HEK293 (cell line): Measurements from ENCODE around the gene SH2D4B.

Experiments
- HOXA7 ChIP-seq: sonication (generic); formaldehyde crosslinking; IDR thresholded peaks from 2 replicates; pipeline ENCODE4 v1.8.1; 2022; ENCODE audit warnings: missing genetic modification reagents, borderline replicate concordance
- TCF7L2 ChIP-seq: IDR thresholded peaks from 2 replicates; pipeline ENCODE4 v1.6.1; 2011; ENCODE audit warnings: low read depth, mild to moderate bottlenecking, inconsistent platforms, low read length, moderate library complexity, borderline replicate concordance
- ZNF311 ChIP-seq: fragments of 450-650 bp; formaldehyde crosslinking; IDR thresholded peaks from 2 replicates; pipeline ENCODE4 v1.5.1; 2017; ENCODE audit warnings: missing biosample characterization, missing genetic modification characterization, borderline replicate concordance
- ZNF623 ChIP-seq: fragments of 450-650 bp; formaldehyde crosslinking; IDR thresholded peaks from 2 replicates; pipeline ENCODE4 v1.5.1; 2016; ENCODE audit warnings: missing biosample characterization, missing genetic modification characterization
- ZNF624 ChIP-seq: fragments of 450-650 bp; formaldehyde crosslinking; IDR thresholded peaks from 2 replicates; pipeline ENCODE4 v1.5.1; 2017; ENCODE audit warnings: missing biosample characterization, missing genetic modification characterization
- TF ChIP-seq, protein P1 (sequence below): fragments of 450-650 bp; formaldehyde crosslinking; IDR thresholded peaks from 2 replicates; pipeline ENCODE4 v1.5.1; 2016; ENCODE audit warnings: missing biosample characterization, missing genetic modification characterization
- TF ChIP-seq, protein P2 (sequence below): fragments of 450-650 bp; formaldehyde crosslinking; IDR thresholded peaks from 2 replicates; pipeline ENCODE4 v1.5.1; 2016; ENCODE audit warnings: missing biosample characterization, missing genetic modification characterization
- TF ChIP-seq, protein P3 (sequence below): fragments of 450-650 bp; formaldehyde crosslinking; conservative IDR thresholded peaks from 2 replicates; pipeline ENCODE4 v1.5.1; 2016; ENCODE audit warnings: low read depth, missing biosample characterization, missing genetic modification characterization

DNA sequence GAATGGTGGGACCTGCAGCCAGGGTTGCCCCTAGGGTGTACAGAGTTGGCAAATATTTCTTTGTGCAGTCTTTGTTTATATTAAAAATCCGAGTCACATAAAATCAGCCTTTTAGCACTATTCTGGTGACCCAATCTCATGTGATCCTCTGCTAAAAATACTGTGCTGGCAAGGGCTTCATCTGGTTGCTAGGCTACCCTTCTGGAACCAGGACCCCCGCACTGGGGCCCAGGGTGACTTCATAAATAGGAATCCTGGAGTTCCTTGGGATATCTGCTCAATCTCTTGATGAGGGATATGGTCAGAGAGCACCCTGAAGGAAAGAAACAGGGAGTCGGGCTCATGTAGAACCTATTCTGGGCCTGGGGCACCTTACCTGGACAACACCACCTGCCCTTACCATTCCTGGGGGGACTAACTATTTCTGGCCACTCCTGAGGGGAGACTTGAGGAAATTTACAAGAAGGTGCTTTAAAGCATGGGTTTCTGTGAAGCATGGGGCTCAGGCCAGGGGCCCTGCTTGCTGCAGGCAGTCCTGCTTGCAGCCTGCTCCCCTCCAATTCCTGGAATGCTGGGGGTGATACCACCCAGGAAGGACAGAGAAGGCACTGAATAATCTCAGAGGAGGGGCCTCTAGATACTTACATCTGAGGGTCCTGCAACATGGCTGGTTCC, 44.7 kb downstream of the SH2D4B start:
- TF ChIP-seq, protein P1, sequence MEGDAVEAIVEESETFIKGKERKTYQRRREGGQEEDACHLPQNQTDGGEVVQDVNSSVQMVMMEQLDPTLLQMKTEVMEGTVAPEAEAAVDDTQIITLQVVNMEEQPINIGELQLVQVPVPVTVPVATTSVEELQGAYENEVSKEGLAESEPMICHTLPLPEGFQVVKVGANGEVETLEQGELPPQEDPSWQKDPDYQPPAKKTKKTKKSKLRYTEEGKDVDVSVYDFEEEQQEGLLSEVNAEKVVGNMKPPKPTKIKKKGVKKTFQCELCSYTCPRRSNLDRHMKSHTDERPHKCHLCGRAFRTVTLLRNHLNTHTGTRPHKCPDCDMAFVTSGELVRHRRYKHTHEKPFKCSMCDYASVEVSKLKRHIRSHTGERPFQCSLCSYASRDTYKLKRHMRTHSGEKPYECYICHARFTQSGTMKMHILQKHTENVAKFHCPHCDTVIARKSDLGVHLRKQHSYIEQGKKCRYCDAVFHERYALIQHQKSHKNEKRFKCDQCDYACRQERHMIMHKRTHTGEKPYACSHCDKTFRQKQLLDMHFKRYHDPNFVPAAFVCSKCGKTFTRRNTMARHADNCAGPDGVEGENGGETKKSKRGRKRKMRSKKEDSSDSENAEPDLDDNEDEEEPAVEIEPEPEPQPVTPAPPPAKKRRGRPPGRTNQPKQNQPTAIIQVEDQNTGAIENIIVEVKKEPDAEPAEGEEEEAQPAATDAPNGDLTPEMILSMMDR (tag by site-specific recombination), result no peak
- TF ChIP-seq HOXA7 (CRISPR knock-in tag) (no peak), TCF7L2 (no peak), ZNF623 (no peak), ZNF624 (tag by site-specific recombination) (no peak), ZNF311 (tag by site-specific recombination) (no peak)
- TF ChIP-seq, protein P2, sequence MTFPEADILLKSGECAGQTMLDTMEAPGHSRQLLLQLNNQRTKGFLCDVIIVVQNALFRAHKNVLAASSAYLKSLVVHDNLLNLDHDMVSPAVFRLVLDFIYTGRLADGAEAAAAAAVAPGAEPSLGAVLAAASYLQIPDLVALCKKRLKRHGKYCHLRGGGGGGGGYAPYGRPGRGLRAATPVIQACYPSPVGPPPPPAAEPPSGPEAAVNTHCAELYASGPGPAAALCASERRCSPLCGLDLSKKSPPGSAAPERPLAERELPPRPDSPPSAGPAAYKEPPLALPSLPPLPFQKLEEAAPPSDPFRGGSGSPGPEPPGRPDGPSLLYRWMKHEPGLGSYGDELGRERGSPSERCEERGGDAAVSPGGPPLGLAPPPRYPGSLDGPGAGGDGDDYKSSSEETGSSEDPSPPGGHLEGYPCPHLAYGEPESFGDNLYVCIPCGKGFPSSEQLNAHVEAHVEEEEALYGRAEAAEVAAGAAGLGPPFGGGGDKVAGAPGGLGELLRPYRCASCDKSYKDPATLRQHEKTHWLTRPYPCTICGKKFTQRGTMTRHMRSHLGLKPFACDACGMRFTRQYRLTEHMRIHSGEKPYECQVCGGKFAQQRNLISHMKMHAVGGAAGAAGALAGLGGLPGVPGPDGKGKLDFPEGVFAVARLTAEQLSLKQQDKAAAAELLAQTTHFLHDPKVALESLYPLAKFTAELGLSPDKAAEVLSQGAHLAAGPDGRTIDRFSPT (tag by site-specific recombination), result no peak
- TF ChIP-seq, protein P3, sequence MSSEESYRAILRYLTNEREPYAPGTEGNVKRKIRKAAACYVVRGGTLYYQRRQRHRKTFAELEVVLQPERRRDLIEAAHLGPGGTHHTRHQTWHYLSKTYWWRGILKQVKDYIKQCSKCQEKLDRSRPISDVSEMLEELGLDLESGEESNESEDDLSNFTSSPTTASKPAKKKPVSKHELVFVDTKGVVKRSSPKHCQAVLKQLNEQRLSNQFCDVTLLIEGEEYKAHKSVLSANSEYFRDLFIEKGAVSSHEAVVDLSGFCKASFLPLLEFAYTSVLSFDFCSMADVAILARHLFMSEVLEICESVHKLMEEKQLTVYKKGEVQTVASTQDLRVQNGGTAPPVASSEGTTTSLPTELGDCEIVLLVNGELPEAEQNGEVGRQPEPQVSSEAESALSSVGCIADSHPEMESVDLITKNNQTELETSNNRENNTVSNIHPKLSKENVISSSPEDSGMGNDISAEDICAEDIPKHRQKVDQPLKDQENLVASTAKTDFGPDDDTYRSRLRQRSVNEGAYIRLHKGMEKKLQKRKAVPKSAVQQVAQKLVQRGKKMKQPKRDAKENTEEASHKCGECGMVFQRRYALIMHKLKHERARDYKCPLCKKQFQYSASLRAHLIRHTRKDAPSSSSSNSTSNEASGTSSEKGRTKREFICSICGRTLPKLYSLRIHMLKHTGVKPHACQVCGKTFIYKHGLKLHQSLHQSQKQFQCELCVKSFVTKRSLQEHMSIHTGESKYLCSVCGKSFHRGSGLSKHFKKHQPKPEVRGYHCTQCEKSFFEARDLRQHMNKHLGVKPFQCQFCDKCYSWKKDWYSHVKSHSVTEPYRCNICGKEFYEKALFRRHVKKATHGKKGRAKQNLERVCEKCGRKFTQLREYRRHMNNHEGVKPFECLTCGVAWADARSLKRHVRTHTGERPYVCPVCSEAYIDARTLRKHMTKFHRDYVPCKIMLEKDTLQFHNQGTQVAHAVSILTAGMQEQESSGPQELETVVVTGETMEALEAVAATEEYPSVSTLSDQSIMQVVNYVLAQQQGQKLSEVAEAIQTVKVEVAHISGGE, result no peak
